ENCODE results near the gene CTU1.

DNA sequence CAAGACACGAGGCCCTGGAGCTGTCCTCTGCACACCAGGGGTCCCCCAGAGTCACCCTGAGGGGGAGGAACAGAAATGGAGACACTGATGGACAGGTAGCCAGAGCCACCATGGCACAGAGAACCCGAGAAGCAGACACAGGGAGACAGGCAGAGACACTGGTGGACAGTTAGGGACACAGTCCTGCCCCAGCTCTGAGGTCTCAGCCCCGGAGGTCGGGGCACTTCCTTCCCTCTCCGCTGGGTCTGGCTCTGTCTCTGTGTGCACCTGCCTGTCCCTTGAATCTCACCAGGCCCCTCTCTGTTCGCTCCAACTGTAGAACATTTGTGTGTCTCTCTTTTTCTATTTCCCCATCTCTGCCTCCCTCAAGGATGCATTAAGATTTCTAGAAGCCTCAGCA is 30.1 kb downstream of the CTU1 start:
- no peak for TF ChIP-seq POLR2A (IDR thresholded peaks at IDR 0.05; ENCODE audit: extremely low read depth, insufficient read length)
- TF ChIP-seq, protein P1, sequence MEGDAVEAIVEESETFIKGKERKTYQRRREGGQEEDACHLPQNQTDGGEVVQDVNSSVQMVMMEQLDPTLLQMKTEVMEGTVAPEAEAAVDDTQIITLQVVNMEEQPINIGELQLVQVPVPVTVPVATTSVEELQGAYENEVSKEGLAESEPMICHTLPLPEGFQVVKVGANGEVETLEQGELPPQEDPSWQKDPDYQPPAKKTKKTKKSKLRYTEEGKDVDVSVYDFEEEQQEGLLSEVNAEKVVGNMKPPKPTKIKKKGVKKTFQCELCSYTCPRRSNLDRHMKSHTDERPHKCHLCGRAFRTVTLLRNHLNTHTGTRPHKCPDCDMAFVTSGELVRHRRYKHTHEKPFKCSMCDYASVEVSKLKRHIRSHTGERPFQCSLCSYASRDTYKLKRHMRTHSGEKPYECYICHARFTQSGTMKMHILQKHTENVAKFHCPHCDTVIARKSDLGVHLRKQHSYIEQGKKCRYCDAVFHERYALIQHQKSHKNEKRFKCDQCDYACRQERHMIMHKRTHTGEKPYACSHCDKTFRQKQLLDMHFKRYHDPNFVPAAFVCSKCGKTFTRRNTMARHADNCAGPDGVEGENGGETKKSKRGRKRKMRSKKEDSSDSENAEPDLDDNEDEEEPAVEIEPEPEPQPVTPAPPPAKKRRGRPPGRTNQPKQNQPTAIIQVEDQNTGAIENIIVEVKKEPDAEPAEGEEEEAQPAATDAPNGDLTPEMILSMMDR (IDR thresholded peaks at IDR 0.05; ENCODE audit: low read depth, low read length): no peak
